ENCODE results near the gene EHBP1L1. TPM values are rescaled to one million over a fixed set of nuclear protein-coding genes. Genes with fewer than 3 reads are reported as not detected.
"Not testable (repeated sequence)": the region's sequence is repeated elsewhere in the genome, so short reads cannot be mapped to it uniquely, and the experiment has no call there.

The EHBP1L1 gene
- total RNA-seq, 2 experiments from 2014 or later = 59.7 to 71.6 TPM

- H2AFZ ChIP-seq (ENCODE audit: low read length) = no peak overlapping the region
- H3K9me3 ChIP-seq (ENCODE audit: low read length) = no peaks in the 10 kb centered on the region
- BruUV-seq (replicated peaks) = no TSS peak
- no peak for TF ChIP-seq CTCF (conservative IDR thresholded peaks at IDR 0.05; ENCODE audit: low read length)
- no peak for TF ChIP-seq EZH2phosphoT487 (IDR thresholded peaks at IDR 0.05; ENCODE audit: borderline replicate concordance, low read depth, low read length)
- peaks cover 26% of the 10 kb centered on the region for H3K4me1 ChIP-seq (ENCODE audit: insufficient read depth, low read length, poor library complexity, severe bottlenecking)
- H4K20me1 ChIP-seq (ENCODE audit: insufficient read depth, low read length) = no peaks in the 10 kb centered on the region
- H3K4me3 ChIP-seq (ENCODE audit: low read depth, low read length, poor library complexity, severe bottlenecking) = no peak overlapping the region
- peaks cover 9% of the 10 kb centered on the region for H3K79me2 ChIP-seq (ENCODE audit: insufficient read depth, low read depth, low read length)
- no peaks in the 10 kb centered on the region for H3K36me3 ChIP-seq (ENCODE audit: insufficient read depth, low read length)
- intact Hi-C loops (cut with micrococcal nuclease; ENCODE audit: unreplicated experiment) = no loop called here
- H3K27ac ChIP-seq (ENCODE audit: low read depth, low read length, poor library complexity, severe bottlenecking) = no peak overlapping the region
- POLR2A ChIA-PET = interaction anchor here (0.7 kb wide), 1 partner anchor 29 kb away, joined by 5 read pairs; no protein-coding TSS in a partner anchor
- no peaks in the 10 kb centered on the region for H3K9me2 ChIP-seq (ENCODE audit: insufficient read depth, low read length)
- no peak for DNase-seq (ENCODE audit: low spot score)
- CTCF ChIA-PET (ENCODE audit: unreplicated experiment) = interaction anchor here (0.9 kb wide), 1 partner anchor 38 kb away, joined by 3 read pairs; no protein-coding TSS in a partner anchor
- H3K4me2 ChIP-seq (ENCODE audit: low read length) = no peak overlapping the region
These were observed 12.3 kb upstream of the EHBP1L1 start for GRCh38 chr11:65563601-65564000.

GRCh38 chr11:65564879-65565559 is 10.8 kb upstream of the EHBP1L1 start:
- H3K4me2 ChIP-seq (ENCODE audit: low read length) = peak overlapping the region; percentile 41
- H3K9me3 ChIP-seq (ENCODE audit: low read length); H3K9me2 ChIP-seq (ENCODE audit: insufficient read depth, low read length); H3K4me3 ChIP-seq (ENCODE audit: low read depth, low read length, poor library complexity, severe bottlenecking); CTCF ChIA-PET (ENCODE audit: unreplicated experiment); H2AFZ ChIP-seq (ENCODE audit: low read length); intact Hi-C loops (cut with micrococcal nuclease; ENCODE audit: unreplicated experiment); H4K20me1 ChIP-seq (ENCODE audit: insufficient read depth, low read length); DNase-seq (ENCODE audit: low spot score); H3K36me3 ChIP-seq (ENCODE audit: insufficient read depth, low read length); BruUV-seq (replicated peaks): not testable (repeated sequence)
- H3K4me1 ChIP-seq (ENCODE audit: insufficient read depth, low read length, poor library complexity, severe bottlenecking) = peaks cover 32% of the 10 kb centered on the region
- H3K79me2 ChIP-seq (ENCODE audit: insufficient read depth, low read depth, low read length) = peaks cover 18% of the 10 kb centered on the region
- peak overlapping the region; percentile 4 for H3K27ac ChIP-seq (ENCODE audit: low read depth, low read length, poor library complexity, severe bottlenecking)
- POLR2A ChIA-PET = interaction anchor here (0.6 to 1.1 kb wide), 2 partner anchors 8 to 24 kb away, joined by 3 to 4 read pairs; no protein-coding TSS in a partner anchor

GRCh38 chr11:65565624-65566453 is 10.0 kb upstream of the EHBP1L1 start:
- no peak for DNase-seq (ENCODE audit: low spot score)
- POLR2A ChIA-PET = interaction anchor here (0.6 to 1.1 kb wide), 6 partner anchors 9 to 559 kb away, joined by 3 to 12 read pairs (median 5); no protein-coding TSS in a partner anchor
- Histone ChIP-seq H3K9me3 (ENCODE audit: low read length) (no peaks in the 10 kb centered on the region), H3K79me2 (ENCODE audit: insufficient read depth, low read depth, low read length) (peaks cover 24% of the 10 kb centered on the region), H2AFZ (ENCODE audit: low read length) (no peak overlapping the region), H3K27ac (ENCODE audit: low read depth, low read length, poor library complexity, severe bottlenecking) (peak overlapping the region; percentile 4), H3K4me2 (ENCODE audit: low read length) (peak overlapping the region; percentile 41), H3K4me1 (ENCODE audit: insufficient read depth, low read length, poor library complexity, severe bottlenecking) (peaks cover 32% of the 10 kb centered on the region), H4K20me1 (ENCODE audit: insufficient read depth, low read length) (no peaks in the 10 kb centered on the region), H3K9me2 (ENCODE audit: insufficient read depth, low read length) (no peaks in the 10 kb centered on the region), H3K36me3 (ENCODE audit: insufficient read depth, low read length) (no peaks in the 10 kb centered on the region), H3K4me3 (ENCODE audit: low read depth, low read length, poor library complexity, severe bottlenecking) (no peak overlapping the region)
- CTCF ChIA-PET (ENCODE audit: unreplicated experiment) = interaction anchor here (0.5 to 1.0 kb wide), 3 partner anchors 14 to 325 kb away, joined by 3 to 6 read pairs (median 3); partner anchors contain the start of gene CCDC85B
- TF ChIP-seq EZH2phosphoT487 (IDR thresholded peaks at IDR 0.05; ENCODE audit: borderline replicate concordance, low read depth, low read length) = no peak
- TF ChIP-seq CTCF (conservative IDR thresholded peaks at IDR 0.05; ENCODE audit: low read length) = no peak
- BruUV-seq (replicated peaks) = no TSS peak
- intact Hi-C loops (cut with micrococcal nuclease; ENCODE audit: unreplicated experiment) = no loop called here

Measured in OCI-LY7 (cell line).